Spinal cord (tissue), 10 donors: ENCODE results near the gene TTI1. TPM values are rescaled to one million over a fixed set of nuclear protein-coding genes. Genes with fewer than 3 reads are reported as not detected.

Experiments used
- DNase-seq, 6 donors: peaks; one replicate each; pipeline versions ENCODE4 v3.0.0 to v3.0.0-alpha.2; 2013 to 2015; ENCODE audit warnings: low spot score in 6 of 6, low read depth in 4 of 6
- H3K27ac ChIP-seq: one replicate; pipeline ENCODE4 v1.5.1; 2013; ENCODE audit warnings: low read depth, low read length, control low read depth
- H3K27me3 ChIP-seq: one replicate; pipeline ENCODE4 v1.6.1; 2013; ENCODE audit warnings: low read length; ENCODE audit not compliant: control insufficient read depth, insufficient read depth
- H3K36me3 ChIP-seq: one replicate; pipeline ENCODE4 v1.6.1; 2013; ENCODE audit warnings: low read length; ENCODE audit not compliant: control insufficient read depth, insufficient read depth
- H3K4me1 ChIP-seq: one replicate; pipeline ENCODE4 v1.6.1; 2013; ENCODE audit warnings: low read length; ENCODE audit not compliant: control insufficient read depth, insufficient read depth
- H3K4me3 ChIP-seq: one replicate; pipeline ENCODE4 v1.5.1; 2013; ENCODE audit warnings: low read depth, low read length, control low read depth
- H3K9me3 ChIP-seq: one replicate; pipeline ENCODE4 v1.6.1; 2013; ENCODE audit warnings: low read length; ENCODE audit not compliant: control insufficient read depth, insufficient read depth
- WGBS: methylation state at CpG from one replicate; pipeline ENCODE4 v1.1.5; 2013; ENCODE audit warnings: missing lambda C conversion rate; ENCODE audit not compliant: insufficient coverage; 5-methylcytosine and 5-hydroxymethylcytosine counted together
- polyA plus RNA-seq, 2 donors: library from polyadenylated mRNA; unstranded; fragments of 120-200 nt; gene quantifications; one replicate each; pipeline ENCODE4 v1.2.1, GENCODE V29; 2013; ENCODE audit not compliant: insufficient read length in 2 of 2
- total RNA-seq, 2 donors: library from RNA; depleted of rRNA in 1 of 2; stranded (reverse); fragments of 120-200 nt in 1 of 2; fragments of >200 nt in 1 of 2; gene quantifications; one replicate each; pipeline versions ENCODE4 v1.2.3 to v1.2.4, GENCODE V29; 2013 to 2014
- donor health status: healthy.

Gene TTI1
- total and polyA plus RNA-seq, 4 donors: 20.6 to 25.9 (median 22.3) TPM

DNA sequence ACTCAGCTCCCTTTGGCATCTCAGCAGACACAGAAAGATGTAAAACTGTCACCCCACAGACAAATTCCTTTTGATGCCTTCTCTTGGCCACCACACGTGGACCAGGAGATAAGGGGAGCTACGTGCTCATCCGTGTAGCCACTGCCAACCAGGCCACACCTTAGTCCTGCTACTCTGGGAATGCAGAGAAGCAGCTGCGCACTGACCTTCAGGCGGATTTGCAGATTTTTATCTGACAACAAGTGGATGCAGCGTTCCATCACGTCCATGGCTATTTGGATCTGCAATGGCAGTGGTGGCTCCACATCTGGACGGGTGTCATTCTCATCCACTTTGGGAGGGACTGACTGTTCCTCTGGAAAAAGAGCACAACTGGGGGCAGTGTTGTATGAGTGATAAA, 30.8 kb downstream of the TTI1 start:
- Histone ChIP-seq H3K4me1 (no peaks in the 10 kb centered on the region), H3K4me3 (no peak overlapping the region), H3K9me3 (no peaks in the 10 kb centered on the region), H3K27me3 (no peaks in the 10 kb centered on the region), H3K27ac (no peak overlapping the region), H3K36me3 (peaks cover 26% of the 10 kb centered on the region)
- 97% methylated on average over 8 of the region's 8 CpGs for WGBS
- no peak for DNase-seq

DNA sequence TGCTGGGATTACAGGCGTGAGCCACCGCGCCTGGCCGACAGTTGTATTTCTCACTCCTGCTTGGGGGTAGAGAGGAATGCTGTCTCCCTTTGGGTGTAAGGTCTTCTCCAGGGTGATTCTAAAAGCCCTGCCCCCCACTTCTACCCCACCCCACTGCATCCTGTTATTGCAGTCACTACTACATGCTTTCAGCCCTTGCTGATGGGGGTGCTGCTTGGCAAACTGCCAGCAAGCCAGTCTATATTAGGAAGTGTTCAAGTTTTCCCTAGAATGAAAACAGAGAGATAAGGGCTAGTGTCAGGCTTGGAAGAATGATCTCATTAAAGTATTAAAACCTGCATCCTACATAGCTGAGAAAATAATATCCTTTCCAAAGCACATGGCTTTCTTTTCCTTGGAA, 31.3 kb downstream of the TTI1 start:
- DNase-seq: no peak
- Histone ChIP-seq H3K27ac (no peak overlapping the region), H3K4me3 (no peak overlapping the region), H3K27me3 (no peaks in the 10 kb centered on the region), H3K9me3 (no peaks in the 10 kb centered on the region), H3K4me1 (no peaks in the 10 kb centered on the region), H3K36me3 (peaks cover 26% of the 10 kb centered on the region)
- no CpG with 5 or more reads among the region's 4 CpGs for WGBS

DNA sequence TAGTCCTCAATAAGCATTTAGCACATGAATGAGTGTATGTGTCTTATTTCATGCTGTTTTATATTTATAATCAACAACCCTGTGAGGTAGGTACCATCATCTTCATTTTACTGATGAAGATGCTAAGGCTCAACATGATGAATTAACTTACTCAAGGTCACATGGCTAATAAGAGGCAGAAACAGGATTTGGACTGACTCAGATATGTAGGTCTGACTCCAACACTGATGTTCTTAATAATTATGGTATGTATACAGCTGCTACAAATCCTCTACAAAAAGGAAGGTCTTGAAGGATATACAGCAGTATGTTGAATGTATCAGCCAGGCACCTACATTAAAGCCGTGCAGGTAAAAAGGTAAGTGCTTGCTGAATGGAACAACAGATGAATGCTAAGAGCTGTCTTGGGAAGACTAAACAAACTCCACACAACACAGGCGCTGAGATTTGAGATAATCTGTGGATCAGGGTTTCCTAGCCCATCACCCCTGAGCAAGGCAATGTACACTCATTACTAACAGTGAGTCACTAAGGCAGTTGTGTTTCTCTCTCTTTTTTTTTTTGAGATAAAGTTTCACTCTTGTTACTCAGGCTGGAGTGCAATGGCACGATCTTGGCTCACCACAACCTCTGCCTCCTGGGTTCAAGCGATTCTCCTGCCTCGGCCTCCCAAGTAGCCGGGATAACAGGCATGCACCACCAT, 31.9 kb downstream of the TTI1 start:
- WGBS: 100% methylated on average over 4 of the region's 6 CpGs

DNA sequence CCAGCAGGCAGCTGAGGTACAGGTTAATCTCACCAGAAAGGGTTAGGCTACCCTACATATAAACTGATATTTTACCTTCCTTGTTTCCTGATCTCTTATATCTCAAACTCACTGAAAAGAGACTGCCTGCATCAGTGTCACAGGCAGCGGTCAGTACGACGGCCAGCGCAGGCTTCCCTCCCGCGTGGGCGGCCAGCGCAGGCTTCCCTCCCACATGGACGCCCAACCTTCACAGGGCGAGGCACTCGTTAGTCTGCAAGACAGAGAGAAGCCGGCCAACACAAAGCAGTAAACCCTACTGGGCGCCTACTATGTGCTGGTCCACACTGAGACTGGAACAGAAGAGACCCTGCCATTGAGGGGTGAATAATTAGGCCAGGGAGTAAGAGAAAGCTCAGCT, 33.0 kb downstream of the TTI1 start:
- peaks cover 39% of the 10 kb centered on the region for H3K36me3 ChIP-seq
- no peaks in the 10 kb centered on the region for H3K9me3 ChIP-seq
- no peak overlapping the region for H3K4me3 ChIP-seq
- H3K4me1 ChIP-seq: peaks cover 5% of the 10 kb centered on the region
- no peak overlapping the region for H3K27ac ChIP-seq
- no peak for DNase-seq
- WGBS: 85% methylated on average over 10 of the region's 13 CpGs
- H3K27me3 ChIP-seq: no peaks in the 10 kb centered on the region

More for the DNA sequence above, 31.9 kb downstream of the TTI1 start:
- H3K36me3 ChIP-seq: peaks cover 31% of the 10 kb centered on the region
- no peak overlapping the region for H3K4me3 ChIP-seq
- H3K27ac ChIP-seq: no peak overlapping the region
- no peaks in the 10 kb centered on the region for H3K9me3 ChIP-seq
- H3K27me3 ChIP-seq: no peaks in the 10 kb centered on the region
- no peak for DNase-seq
- peaks cover 5% of the 10 kb centered on the region for H3K4me1 ChIP-seq

DNA sequence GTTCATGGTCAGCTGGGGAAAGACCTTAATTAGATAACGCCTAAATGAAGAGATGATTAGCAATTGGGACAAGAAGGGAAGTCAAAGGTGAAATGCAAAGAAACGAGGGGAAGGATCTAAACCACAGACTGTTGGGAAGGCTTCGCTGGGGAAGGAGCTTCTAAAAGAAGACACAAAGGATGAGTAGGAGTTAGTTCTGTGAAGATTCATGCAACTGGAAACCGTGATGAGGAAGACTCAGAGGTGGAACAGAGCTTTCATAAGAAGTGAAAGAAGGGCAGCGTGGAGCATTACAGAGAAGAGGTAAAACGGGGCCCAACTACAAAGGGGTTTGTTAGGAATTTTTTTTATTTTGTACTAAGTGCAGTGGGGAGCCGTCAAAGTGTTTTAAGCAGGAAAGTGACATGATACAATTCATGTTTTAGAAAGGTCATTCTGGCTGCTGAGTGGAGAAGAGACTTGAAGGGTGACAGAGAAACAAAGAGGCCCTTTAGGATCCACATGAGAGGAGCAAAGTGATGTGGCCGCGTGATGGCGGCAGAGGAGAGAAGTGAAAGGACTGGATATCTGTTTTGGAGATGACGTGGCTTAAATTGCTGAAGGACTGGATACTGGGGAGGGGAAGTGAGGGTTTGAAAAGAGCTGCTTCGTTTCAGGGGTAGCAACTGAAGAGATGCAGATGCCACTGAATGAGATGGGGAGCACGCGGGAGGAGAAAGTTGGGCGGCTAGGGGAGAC, 33.6 kb downstream of the TTI1 start:
- 75% methylated on average over 15 of the region's 15 CpGs for WGBS
- no peaks in the 10 kb centered on the region for H3K27me3 ChIP-seq
- H3K9me3 ChIP-seq: no peaks in the 10 kb centered on the region
- no peak overlapping the region for H3K4me3 ChIP-seq
- no peak overlapping the region for H3K27ac ChIP-seq
- no peak for DNase-seq
- peaks cover 5% of the 10 kb centered on the region for H3K4me1 ChIP-seq
- H3K36me3 ChIP-seq: peaks cover 43% of the 10 kb centered on the region

GRCh38 chr20:37997516-37997915, 35.7 kb downstream of the TTI1 start:
- DNase-seq: no peak
- H3K27ac ChIP-seq: no peak overlapping the region
- WGBS: 63% methylated on average over 2 of the region's 3 CpGs

GRCh38 chr20:37995856-37996605, 37.2 kb downstream of the TTI1 start:
- 84% methylated on average over 7 of the region's 9 CpGs for WGBS
- H3K27ac ChIP-seq: no peak overlapping the region
- no peaks in the 10 kb centered on the region for H3K9me3 ChIP-seq
- H3K36me3 ChIP-seq: peaks cover 45% of the 10 kb centered on the region
- no peaks in the 10 kb centered on the region for H3K27me3 ChIP-seq
- peaks cover 9% of the 10 kb centered on the region for H3K4me1 ChIP-seq
- no peak overlapping the region for H3K4me3 ChIP-seq
- peak in 1 of 6 donors; percentile 72 for DNase-seq

More at GRCh38 chr20:37997516-37997915, 35.7 kb downstream of the TTI1 start:
- Histone ChIP-seq H3K9me3 (no peaks in the 10 kb centered on the region), H3K27me3 (no peaks in the 10 kb centered on the region), H3K4me3 (no peak overlapping the region), H3K4me1 (peaks cover 9% of the 10 kb centered on the region), H3K36me3 (peaks cover 50% of the 10 kb centered on the region)

- Histone ChIP-seq H3K9me3 (no peaks in the 10 kb centered on the region), H3K4me1 (peaks cover 17% of the 10 kb centered on the region), H3K4me3 (no peak overlapping the region), H3K27ac (no peak overlapping the region), H3K27me3 (no peaks in the 10 kb centered on the region), H3K36me3 (peaks cover 32% of the 10 kb centered on the region)
- no peak for DNase-seq
- 80% methylated on average over 4 of the region's 4 CpGs for WGBS
Measured at GRCh38 chr20:37994512-37994911, 38.7 kb downstream of the TTI1 start.

- H3K4me1 ChIP-seq: peaks cover 24% of the 10 kb centered on the region
- no peak overlapping the region for H3K27ac ChIP-seq
- H3K27me3 ChIP-seq: no peaks in the 10 kb centered on the region
- peaks cover 24% of the 10 kb centered on the region for H3K36me3 ChIP-seq
- peak in 2 of 6 donors; percentile 57 to 75 for DNase-seq
- WGBS: 39% methylated on average over 4 of the region's 5 CpGs
- H3K9me3 ChIP-seq: no peaks in the 10 kb centered on the region
- no peak overlapping the region for H3K4me3 ChIP-seq
Measured at GRCh38 chr20:37992802-37993409, 40.4 kb downstream of the TTI1 start.
